Heart left ventricle (tissue), 16 donors: ENCODE data around the gene PFN4. TPM values are rescaled to one million over a fixed set of nuclear protein-coding genes. Genes with fewer than 3 reads are reported as not detected.
A peak's percentile ranks its signal among the peaks of the same experiment; 100 is the strongest.

Experiments
- ATAC-seq, 4 donors: fragments of 200-7000 bp; cut with Tn5 transposase; one replicate each; pipeline ENCODE4 v1.9.1; 2020 to 2022; ENCODE audit warnings: moderate library complexity in 4 of 4, mild to moderate bottlenecking in 3 of 4, moderate number of reproducible peaks in 1 of 4
- DNase-seq, 5 donors: peaks; one replicate each; pipeline ENCODE4 v3.0.0-alpha.2; 2020
- H3K27ac ChIP-seq, 12 donors: fragments of 200-600 bp; sonication (generic) in 4 of 12; one replicate each; pipeline versions ENCODE4 v1.5.0 to v1.8.0; 2016 to 2022; ENCODE audit warnings: mild to moderate bottlenecking in 2 of 12
- H3K27me3 ChIP-seq, 9 donors: fragments of 200-600 bp; sonication (generic) in 2 of 9; one replicate each; pipeline versions ENCODE4 v1.5.1 to v1.8.0; 2016 to 2022; ENCODE audit warnings: mild to moderate bottlenecking in 3 of 9
- H3K36me3 ChIP-seq, 9 donors: fragments of 200-600 bp; sonication (generic) in 2 of 9; one replicate each; pipeline versions ENCODE4 v1.5.0 to v1.8.0; 2018 to 2022; ENCODE audit warnings: mild to moderate bottlenecking in 2 of 9
- H3K4me1 ChIP-seq, 12 donors: fragments of 200-600 bp; sonication (generic) in 4 of 12; one replicate each; pipeline versions ENCODE4 v1.5.0 to v1.8.0; 2016 to 2022; ENCODE audit warnings: mild to moderate bottlenecking in 3 of 12
- H3K4me3 ChIP-seq, 12 donors: fragments of 200-600 bp; sonication (generic) in 4 of 12; one replicate each; pipeline versions ENCODE4 v1.5.0 to v1.8.0; 2017 to 2022; ENCODE audit warnings: mild to moderate bottlenecking in 9 of 12, moderate library complexity in 4 of 12
- H3K9me3 ChIP-seq, 12 donors: fragments of 200-600 bp; sonication (generic) in 4 of 12; one replicate each; pipeline versions ENCODE4 v1.5.0 to v1.8.0; 2016 to 2022; ENCODE audit warnings: mild to moderate bottlenecking in 1 of 12
- CTCF ChIP-seq, 12 donors: fragments of 200-600 bp; sonication (generic) in 4 of 12; IDR thresholded peaks; one replicate each; pipeline versions ENCODE4 v1.5.0 to v1.8.0; 2018 to 2022; ENCODE audit warnings: antibody characterized with exemption in 12 of 12, mild to moderate bottlenecking in 5 of 12
- POLR2A ChIP-seq, 2 donors: fragments of 450-650 bp; IDR thresholded peaks; one replicate each; pipeline ENCODE4 v1.6.1; 2017; ENCODE audit warnings: antibody characterized with exemption in 2 of 2, mild to moderate bottlenecking in 2 of 2, moderate library complexity in 2 of 2
- WGBS, 4 donors: extraction: QIAGEN DNeasy Blood & Tissue Kit in 2 of 4; methylation state at CpG; one replicate each; pipeline versions ENCODE4 v1.1.5 to v1.1.7; 2013 to 2018; 5-methylcytosine and 5-hydroxymethylcytosine counted together
- intact Hi-C, 10 donors: fragments of 100-400 bp; cut with DNase I; formaldehyde crosslinking; loops; one replicate each; pipeline versions ENCODE4 v1.11.1 to v1.14.2; 2022
- polyA plus RNA-seq, 2 donors: library from polyadenylated mRNA; stranded (reverse); fragments of 200-250 nt; gene quantifications; one replicate each; pipeline ENCODE4 v1.2.3, GENCODE V29; 2013
- total RNA-seq, 9 donors: library from RNA; depleted of rRNA in 2 of 9; stranded (reverse); fragments of >200 nt in 2 of 9; fragmentation: NEBNext Ultra II Directional in 3 of 9; extraction: Animal tissue kit (Norgen Biotek cat#: 25700) in 3 of 9; gene quantifications; one replicate each; pipeline versions ENCODE4 v1.1.0 to v1.2.4, GENCODE V29; 2016 to 2023
- donor health status: ischemic (EF 13 %, LVEDD 7.1; RV severe dilation, severe dysfunction).
- donor health status: healthy with polysubstance abuse.
- donor health status: DM: no; HTN: yes; CAD: no.
- donor health status: DM: no; HTN: no; CAD: no.
- donor health status: ischemic (EF 25% LVEDD 6.9; RV normal size, moderate dysfunction).
- donor health status: ischemic (EF 25% LVEDD 5.7; RV mildly dilated, moderate dysfunction).
- donor health status: healthy.
- donor health status: DM: yes; HTN: yes; CAD: no.
- donor health status: ischemic (EF 35%, LVEDD 5.7; RV mildly dilated, moderate dysfunction).
- donor health status: nonischemic (EF 11% LVEDD 7.7; RV severe dilation, severe dysfunction).
- donor health status: DM: yes; HTN: yes; CAD: no.
- donor health status: PGD.
- donor health status: ischemic (EF 29% LVEDD 5.4; RV normal size, mild dysfunction).
- donor health status: nonischemic (EF 23%, LVEDD 6.1; RV moderate dilation, normal function).

Gene PFN4
- total and polyA plus RNA-seq, 11 donors, result 0.14 to 2.1 (median 0.59) TPM; not detected in 4

GRCh38 chr2:24084386-24085199 is 38.5 kb downstream of the PFN4 start, which contains the start of gene TP53I3:
TP53I3 (minus strand) TSS chr2:24084834; CDS start chr2:24084326, 508 bp downstream.
- Histone ChIP-seq H3K27me3 (no peaks in the 10 kb centered on the region), H3K4me3 (peak within 1 kb of the TSS; percentile 34 to 81 (median 69)), H3K36me3 (peaks cover 0 to 48% (median 35%) of the 10 kb centered on the region in 9 donors), H3K27ac (peak within 1 kb of the TSS; percentile 85 to 98 (median 92)), H3K9me3 (no peaks in the 10 kb centered on the region), H3K4me1 (peaks cover 0 to 27% (median 13%) of the 10 kb centered on the region in 12 donors)
- peak; percentile 88 to 95 (median 91) for DNase-seq
- TF ChIP-seq POLR2A (IDR thresholded peaks at IDR 0.05) (peak in 1 of 2 donors; percentile 49), CTCF (IDR thresholded peaks at IDR 0.05) (peak; percentile 93 to 99 (median 96))
- 0 to 1% (median 0%) methylated on average over 17 to 44 of the region's 44 CpGs for WGBS, 4 donors
- ATAC-seq, result peak; percentile 94 to 97 (median 96)
- intact Hi-C loops, result loop anchor here in 8 of 10 donors (1.0 to 10.0 kb wide), 12 partner anchors 37 to 262 kb away; partner anchors contain the start of genes ATAD2B (in 5 of the 8), FAM228B (in 5 of the 8), PFN4 (in 5 of the 8) and FKBP1B (in 1 of the 8)

- 8 to 11% (median 9%) methylated on average over 26 to 30 of the region's 30 CpGs for WGBS, 4 donors
- no peaks in the 10 kb centered on the region for H3K27me3 ChIP-seq
- TF ChIP-seq POLR2A (IDR thresholded peaks at IDR 0.05) (no peak), CTCF (IDR thresholded peaks at IDR 0.05) (no peak)
- ATAC-seq (peak; percentile 67 to 80 (median 70)), DNase-seq (peak in 2 of 5 donors; percentile 74 to 77)
- H3K4me3 ChIP-seq, result peak overlapping the region; percentile 34 to 81 (median 69)
- intact Hi-C loops, result loop anchor here in 8 of 10 donors (1.0 to 10.0 kb wide), 11 partner anchors 36 to 261 kb away; partner anchors contain the start of genes ATAD2B (in 5 of the 8), FAM228B (in 4 of the 8), PFN4 (in 4 of the 8) and FKBP1B (in 1 of the 8)
- peaks cover 0 to 27% (median 13%) of the 10 kb centered on the region in 12 donors for H3K4me1 ChIP-seq
- H3K27ac ChIP-seq, result peak overlapping the region; percentile 80 to 98 (median 92)
- H3K9me3 ChIP-seq, result no peaks in the 10 kb centered on the region
- H3K36me3 ChIP-seq, result peaks cover 0 to 55% (median 40%) of the 10 kb centered on the region in 9 donors
These were observed 39.4 kb downstream of the PFN4 start for GRCh38 chr2:24083567-24084385.

GRCh38 chr2:24082787-24083566 is 40.2 kb downstream of the PFN4 start:
- intact Hi-C loops, result loop anchor here in 7 of 10 donors (5.0 to 10.0 kb wide), 7 partner anchors 36 to 258 kb away; partner anchors contain the start of genes ATAD2B (in 3 of the 7), FKBP1B (in 1 of the 7) and WDCP (in 1 of the 7)
- Histone ChIP-seq H3K4me1 (peaks cover 0 to 28% (median 13%) of the 10 kb centered on the region in 12 donors), H3K27me3 (no peaks in the 10 kb centered on the region), H3K9me3 (no peaks in the 10 kb centered on the region), H3K36me3 (peaks cover 0 to 47% (median 40%) of the 10 kb centered on the region in 9 donors), H3K27ac (peak overlapping the region in 11 of 12 donors; percentile 85 to 98 (median 92)), H3K4me3 (peak overlapping the region in 9 of 12 donors; percentile 53 to 81 (median 73))
- 81 to 89% (median 83%) methylated on average over 4 to 8 of the region's 8 CpGs for WGBS, 4 donors
- ATAC-seq (no peak), DNase-seq (no peak)
- no peak for TF ChIP-seq CTCF (IDR thresholded peaks at IDR 0.05)
- TF ChIP-seq POLR2A (IDR thresholded peaks at IDR 0.05), result no peak
